SIG-M5 treated with dmso at 0.1 percent for 504 hours (cell line): ENCODE measurements around the gene DAGLB.
"Not testable (repeated sequence)": the region's sequence is repeated elsewhere in the genome, so short reads cannot be mapped to it uniquely, and the experiment has no call there.

Source experiments
- DNase-seq: peaks from one replicate; lab custom pipeline; 2025; ENCODE audit not compliant: unreplicated experiment; lab: John Stamatoyannopoulos, UW

The DAGLB gene

GRCh38 chr7:6447581-6448199 lies at the start of gene DAGLB:
TSS of gene DAGLB (minus strand) at chr7:6447954. CDS start at chr7:6447842, 112 bp downstream.
- peak; percentile 89 for DNase-seq

GRCh38 chr7:6497637-6497905 lies 49.8 kb upstream of the DAGLB start:
- DNase-seq: no peak

- DNase-seq: no peak
Observed at GRCh38 chr7:6496842-6497636, 49.3 kb upstream of the DAGLB start.

GRCh38 chr7:6495597-6496262 lies 48.0 kb upstream of the DAGLB start:
- no peak for DNase-seq

GRCh38 chr7:6494365-6494764 lies 46.6 kb upstream of the DAGLB start:
- DNase-seq: no peak

- DNase-seq: no peak
Observed at GRCh38 chr7:6491194-6491593, 43.4 kb upstream of the DAGLB start.

- DNase-seq: peak; percentile 12
Observed at GRCh38 chr7:6489612-6490011, 41.9 kb upstream of the DAGLB start.

GRCh38 chr7:6487184-6487545 lies 39.4 kb upstream of the DAGLB start:
- no peak for DNase-seq

- DNase-seq: no peak
Observed at GRCh38 chr7:6486438-6487183, 38.9 kb upstream of the DAGLB start.

GRCh38 chr7:6482743-6483119 lies 35.0 kb upstream of the DAGLB start:
- DNase-seq: no peak

GRCh38 chr7:6482307-6482706 lies 34.6 kb upstream of the DAGLB start:
- no peak for DNase-seq

GRCh38 chr7:6481445-6481844 lies 33.7 kb upstream of the DAGLB start:
- no peak for DNase-seq

GRCh38 chr7:6480323-6480660 lies 32.5 kb upstream of the DAGLB start:
- DNase-seq: no peak

GRCh38 chr7:6479067-6479466 lies 31.3 kb upstream of the DAGLB start:
- DNase-seq: no peak

- no peak for DNase-seq
Observed at GRCh38 chr7:6478186-6478585, 30.4 kb upstream of the DAGLB start.

- DNase-seq: no peak
Observed at GRCh38 chr7:6477318-6477660, 29.5 kb upstream of the DAGLB start.

- no peak for DNase-seq
Observed at GRCh38 chr7:6476596-6477317, 29.0 kb upstream of the DAGLB start.

- DNase-seq: no peak
Observed at GRCh38 chr7:6475433-6476186, 27.9 kb upstream of the DAGLB start.

GRCh38 chr7:6465862-6466261 lies 18.1 kb upstream of the DAGLB start:
- no peak for DNase-seq

- DNase-seq: not testable (repeated sequence)
Observed at GRCh38 chr7:6463609-6464008, 15.9 kb upstream of the DAGLB start.
